Measurements from ENCODE around the gene DSG2.

DNA sequence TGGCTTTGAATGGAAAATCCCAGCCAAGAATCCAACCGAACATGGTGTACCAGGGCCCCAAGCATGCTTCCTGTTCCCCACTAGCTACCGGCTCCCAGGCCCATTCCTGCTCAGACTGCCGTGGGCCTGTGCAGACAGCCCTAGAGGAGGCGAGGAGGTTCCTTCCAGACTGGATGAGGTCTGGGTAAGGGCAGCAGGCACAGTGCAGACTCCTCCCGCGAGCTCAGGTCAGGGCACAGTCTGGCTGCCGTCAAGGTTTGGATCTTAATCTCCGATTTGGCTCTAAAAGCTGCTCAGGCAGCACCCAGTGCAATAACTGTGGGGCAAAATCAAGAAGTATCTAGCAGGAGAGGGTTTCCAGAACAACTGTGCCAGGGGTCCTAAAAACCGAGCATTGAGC is 74.4 kb downstream of the DSG2 start:
- no peak for TF ChIP-seq POLR2A (IDR thresholded peaks at IDR 0.05; ENCODE audit: extremely low read depth, insufficient read length)
- TF ChIP-seq, protein P1, sequence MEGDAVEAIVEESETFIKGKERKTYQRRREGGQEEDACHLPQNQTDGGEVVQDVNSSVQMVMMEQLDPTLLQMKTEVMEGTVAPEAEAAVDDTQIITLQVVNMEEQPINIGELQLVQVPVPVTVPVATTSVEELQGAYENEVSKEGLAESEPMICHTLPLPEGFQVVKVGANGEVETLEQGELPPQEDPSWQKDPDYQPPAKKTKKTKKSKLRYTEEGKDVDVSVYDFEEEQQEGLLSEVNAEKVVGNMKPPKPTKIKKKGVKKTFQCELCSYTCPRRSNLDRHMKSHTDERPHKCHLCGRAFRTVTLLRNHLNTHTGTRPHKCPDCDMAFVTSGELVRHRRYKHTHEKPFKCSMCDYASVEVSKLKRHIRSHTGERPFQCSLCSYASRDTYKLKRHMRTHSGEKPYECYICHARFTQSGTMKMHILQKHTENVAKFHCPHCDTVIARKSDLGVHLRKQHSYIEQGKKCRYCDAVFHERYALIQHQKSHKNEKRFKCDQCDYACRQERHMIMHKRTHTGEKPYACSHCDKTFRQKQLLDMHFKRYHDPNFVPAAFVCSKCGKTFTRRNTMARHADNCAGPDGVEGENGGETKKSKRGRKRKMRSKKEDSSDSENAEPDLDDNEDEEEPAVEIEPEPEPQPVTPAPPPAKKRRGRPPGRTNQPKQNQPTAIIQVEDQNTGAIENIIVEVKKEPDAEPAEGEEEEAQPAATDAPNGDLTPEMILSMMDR (IDR thresholded peaks at IDR 0.05; ENCODE audit: low read depth, low read length) = no peak
- no peak for TF ChIP-seq MYC (IDR thresholded peaks at IDR 0.05; ENCODE audit: low read depth, low read length)
- TF ChIP-seq, protein P2, sequence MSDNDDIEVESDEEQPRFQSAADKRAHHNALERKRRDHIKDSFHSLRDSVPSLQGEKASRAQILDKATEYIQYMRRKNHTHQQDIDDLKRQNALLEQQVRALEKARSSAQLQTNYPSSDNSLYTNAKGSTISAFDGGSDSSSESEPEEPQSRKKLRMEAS (IDR thresholded peaks at IDR 0.05; ENCODE audit: low read depth, low read length) = no peak

All from NB4 (cell line).